ENCODE results near the gene PDE4DIP. TPM values are rescaled to one million over a fixed set of nuclear protein-coding genes. Genes with fewer than 3 reads are reported as not detected.
"Not testable (repeated sequence)": the region's sequence is repeated elsewhere in the genome, so short reads cannot be mapped to it uniquely, and the experiment has no call there.

PDE4DIP gene
- total RNA-seq, 3 donors from 2014 or later: 8.5 to 13.7 (median 12.5) TPM

DNA sequence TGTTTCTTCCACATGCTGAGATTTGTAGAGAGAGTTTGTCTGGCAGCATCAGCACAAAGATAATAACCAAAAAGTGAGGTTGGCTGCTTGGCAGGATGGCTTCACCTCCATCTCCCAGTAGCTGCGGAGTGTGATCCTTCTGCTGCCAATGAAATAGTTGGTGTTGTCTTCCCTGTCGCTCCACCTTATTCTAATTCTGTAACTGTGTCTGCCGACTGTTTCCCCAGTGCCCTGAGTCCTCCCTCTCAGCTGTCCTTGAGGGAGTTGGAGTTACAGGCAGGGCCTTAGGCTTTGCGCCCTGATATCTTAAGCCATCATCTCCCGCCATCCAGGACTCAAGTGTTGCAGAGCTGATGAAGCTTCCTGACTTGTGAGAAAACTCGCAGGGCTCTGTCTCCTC is 153.2 kb downstream of the PDE4DIP start:
- H3K4me3 Mint-ChIP-seq; H3K9me3 Mint-ChIP-seq; ATAC-seq; H3K36me3 Mint-ChIP-seq (ENCODE audit: insufficient read depth); H3K27me3 Mint-ChIP-seq (ENCODE audit: low read depth); DNase-seq; H3K4me1 Mint-ChIP-seq (ENCODE audit: low read depth): not testable (repeated sequence)

DNA sequence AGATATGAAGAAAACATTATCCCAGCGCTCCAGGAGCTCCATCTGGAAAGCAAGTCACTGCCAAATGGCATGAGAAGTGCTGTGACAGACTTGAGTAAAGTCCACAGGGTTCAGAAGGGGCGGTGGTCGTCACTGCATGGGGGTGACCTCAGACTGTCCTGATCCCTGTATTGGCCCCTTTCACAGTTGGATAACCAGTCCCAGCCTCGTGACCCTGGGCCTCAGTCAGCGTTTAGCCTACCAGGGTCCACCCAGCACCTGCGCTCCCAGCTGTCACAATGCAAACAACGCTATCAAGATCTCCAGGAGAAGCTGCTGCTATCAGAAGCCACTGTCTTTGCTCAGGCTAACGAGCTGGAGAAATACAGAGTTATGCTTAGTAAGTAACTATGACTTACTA is 158.4 kb downstream of the PDE4DIP start:
- H3K27me3 Mint-ChIP-seq (ENCODE audit: low read depth); ATAC-seq: not testable (repeated sequence)

GRCh38 chr1:149008326-149008725 is 164.1 kb downstream of the PDE4DIP start:
- not testable (repeated sequence) for H3K4me1 Mint-ChIP-seq (ENCODE audit: low read depth); H3K4me3 Mint-ChIP-seq; ATAC-seq; H3K9me3 Mint-ChIP-seq; H3K27me3 Mint-ChIP-seq (ENCODE audit: low read depth); DNase-seq; H3K36me3 Mint-ChIP-seq (ENCODE audit: insufficient read depth)

More for the DNA sequence above, 158.4 kb downstream of the PDE4DIP start:
- not testable (repeated sequence) for H3K36me3 Mint-ChIP-seq (ENCODE audit: insufficient read depth); H3K4me3 Mint-ChIP-seq; H3K9me3 Mint-ChIP-seq; DNase-seq; H3K4me1 Mint-ChIP-seq (ENCODE audit: low read depth)

GRCh38 chr1:149008769-149009168 is 164.5 kb downstream of the PDE4DIP start:
- not testable (repeated sequence) for H3K27me3 Mint-ChIP-seq (ENCODE audit: low read depth); DNase-seq; H3K4me3 Mint-ChIP-seq; H3K36me3 Mint-ChIP-seq (ENCODE audit: insufficient read depth); ATAC-seq; H3K4me1 Mint-ChIP-seq (ENCODE audit: low read depth); H3K9me3 Mint-ChIP-seq

GRCh38 chr1:149009761-149010160 is 165.5 kb downstream of the PDE4DIP start:
- not testable (repeated sequence) for H3K27me3 Mint-ChIP-seq (ENCODE audit: low read depth); H3K9me3 Mint-ChIP-seq; DNase-seq; H3K36me3 Mint-ChIP-seq (ENCODE audit: insufficient read depth); H3K4me1 Mint-ChIP-seq (ENCODE audit: low read depth); H3K4me3 Mint-ChIP-seq; ATAC-seq

DNA sequence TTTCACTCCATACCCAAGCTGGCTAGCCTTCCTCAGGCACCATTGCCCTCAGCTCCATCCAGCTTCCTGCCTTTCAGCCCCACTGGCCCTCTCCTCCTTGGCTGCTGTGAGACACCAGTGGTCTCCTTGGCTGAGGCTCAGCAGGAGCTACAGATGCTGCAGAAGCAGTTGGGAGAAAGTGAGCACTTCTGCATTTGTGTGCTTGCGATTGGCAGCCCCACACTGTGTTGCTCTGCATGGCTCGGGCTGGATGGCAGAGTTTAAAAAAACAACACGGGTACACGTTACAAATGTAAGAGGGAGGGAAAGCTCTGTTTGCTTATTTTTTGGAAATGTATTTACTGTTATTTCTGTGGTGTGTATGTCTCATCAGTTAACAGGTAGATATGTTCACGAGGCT is 168.4 kb downstream of the PDE4DIP start:
- H3K9me3 Mint-ChIP-seq; H3K4me1 Mint-ChIP-seq (ENCODE audit: low read depth); ATAC-seq; DNase-seq; H3K27me3 Mint-ChIP-seq (ENCODE audit: low read depth); H3K36me3 Mint-ChIP-seq (ENCODE audit: insufficient read depth); H3K4me3 Mint-ChIP-seq: not testable (repeated sequence)

GRCh38 chr1:149013513-149013912 is 169.3 kb downstream of the PDE4DIP start:
- H3K27me3 Mint-ChIP-seq (ENCODE audit: low read depth); DNase-seq; H3K9me3 Mint-ChIP-seq; H3K36me3 Mint-ChIP-seq (ENCODE audit: insufficient read depth); H3K4me3 Mint-ChIP-seq; ATAC-seq; H3K4me1 Mint-ChIP-seq (ENCODE audit: low read depth): not testable (repeated sequence)

DNA sequence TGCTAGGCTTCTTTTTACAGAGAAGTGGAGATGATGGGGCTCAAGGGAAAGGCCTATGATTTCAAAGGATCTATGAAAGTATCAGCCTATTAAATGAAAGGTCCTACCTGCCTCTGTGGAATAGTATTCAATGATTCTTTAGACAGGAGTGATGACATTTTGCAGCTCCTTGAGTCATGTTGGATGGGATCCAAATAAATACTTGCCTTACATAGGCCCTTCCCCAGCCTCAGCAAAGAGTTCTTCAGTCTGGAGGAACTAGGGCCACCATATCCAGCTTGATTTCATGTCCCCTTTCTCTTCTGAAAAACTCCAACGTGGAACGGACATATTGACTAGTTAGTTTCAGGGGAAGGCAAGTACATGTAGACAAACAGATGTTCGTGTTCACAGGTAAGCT is 171.3 kb downstream of the PDE4DIP start:
- H3K4me1 Mint-ChIP-seq (ENCODE audit: low read depth); H3K4me3 Mint-ChIP-seq; DNase-seq; ATAC-seq; H3K36me3 Mint-ChIP-seq (ENCODE audit: insufficient read depth); H3K9me3 Mint-ChIP-seq; H3K27me3 Mint-ChIP-seq (ENCODE audit: low read depth): not testable (repeated sequence)

- H3K4me1 Mint-ChIP-seq (ENCODE audit: low read depth): not testable (repeated sequence)
These were observed 172.4 kb downstream of the PDE4DIP start for GRCh38 chr1:149016626-149017025.

GRCh38 chr1:149018577-149018976 is 174.3 kb downstream of the PDE4DIP start:
- H3K36me3 Mint-ChIP-seq (ENCODE audit: insufficient read depth); ATAC-seq; DNase-seq; H3K9me3 Mint-ChIP-seq; H3K27me3 Mint-ChIP-seq (ENCODE audit: low read depth); H3K4me3 Mint-ChIP-seq; H3K4me1 Mint-ChIP-seq (ENCODE audit: low read depth): not testable (repeated sequence)

More at GRCh38 chr1:149016626-149017025, 172.4 kb downstream of the PDE4DIP start:
- not testable (repeated sequence) for H3K27me3 Mint-ChIP-seq (ENCODE audit: low read depth); ATAC-seq; H3K36me3 Mint-ChIP-seq (ENCODE audit: insufficient read depth); H3K9me3 Mint-ChIP-seq; DNase-seq; H3K4me3 Mint-ChIP-seq

- not testable (repeated sequence) for H3K27me3 Mint-ChIP-seq (ENCODE audit: low read depth); H3K4me1 Mint-ChIP-seq (ENCODE audit: low read depth); H3K9me3 Mint-ChIP-seq; ATAC-seq; H3K36me3 Mint-ChIP-seq (ENCODE audit: insufficient read depth); DNase-seq; H3K4me3 Mint-ChIP-seq
These were observed 180.1 kb downstream of the PDE4DIP start for GRCh38 chr1:149024327-149024726.

DNA sequence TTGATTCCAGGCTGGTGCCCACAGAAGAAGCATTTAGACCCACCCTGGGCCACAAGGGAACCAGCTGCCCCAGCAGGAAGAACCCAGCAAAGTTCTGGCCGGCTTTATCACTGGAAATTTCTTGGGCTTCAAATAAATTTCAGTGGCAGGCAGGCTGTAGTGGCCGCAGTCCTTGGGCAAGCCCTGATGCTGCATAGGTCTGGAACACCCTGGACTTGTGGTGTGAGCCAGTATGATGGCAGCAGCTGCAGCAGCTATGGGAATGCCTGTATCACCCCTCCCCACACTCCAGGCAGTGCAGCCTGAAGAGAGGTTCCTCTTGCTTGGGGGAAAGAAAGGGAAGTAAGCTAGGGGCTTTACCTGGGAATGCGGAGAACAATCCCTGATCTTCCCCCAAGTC is 189.7 kb downstream of the PDE4DIP start:
- not testable (repeated sequence) for H3K4me3 Mint-ChIP-seq; DNase-seq; H3K36me3 Mint-ChIP-seq (ENCODE audit: insufficient read depth); H3K27me3 Mint-ChIP-seq (ENCODE audit: low read depth); H3K4me1 Mint-ChIP-seq (ENCODE audit: low read depth); ATAC-seq; H3K9me3 Mint-ChIP-seq

DNA sequence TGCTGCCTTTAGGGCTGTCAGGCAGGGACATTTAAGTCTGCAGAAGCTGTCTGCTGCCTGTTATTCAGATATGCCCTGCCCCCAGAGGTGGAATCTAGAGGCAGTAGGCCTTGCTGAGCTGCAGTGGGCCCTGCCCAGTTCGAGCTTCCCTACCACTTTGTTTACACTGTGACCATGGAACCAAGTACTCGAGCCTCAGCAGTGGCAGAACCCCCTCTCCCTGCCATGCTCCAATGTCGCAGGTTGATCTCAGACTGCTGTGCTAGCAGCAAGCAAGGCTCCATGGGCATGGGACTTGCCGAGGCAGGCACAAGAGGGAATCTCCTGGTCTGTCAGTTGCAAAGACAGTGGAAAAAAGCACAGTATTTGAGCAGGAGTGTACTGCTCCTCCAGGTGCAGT is 198.8 kb downstream of the PDE4DIP start:
- ATAC-seq; H3K27me3 Mint-ChIP-seq (ENCODE audit: low read depth); H3K4me1 Mint-ChIP-seq (ENCODE audit: low read depth); H3K9me3 Mint-ChIP-seq; H3K4me3 Mint-ChIP-seq; DNase-seq; H3K36me3 Mint-ChIP-seq (ENCODE audit: insufficient read depth): not testable (repeated sequence)

DNA sequence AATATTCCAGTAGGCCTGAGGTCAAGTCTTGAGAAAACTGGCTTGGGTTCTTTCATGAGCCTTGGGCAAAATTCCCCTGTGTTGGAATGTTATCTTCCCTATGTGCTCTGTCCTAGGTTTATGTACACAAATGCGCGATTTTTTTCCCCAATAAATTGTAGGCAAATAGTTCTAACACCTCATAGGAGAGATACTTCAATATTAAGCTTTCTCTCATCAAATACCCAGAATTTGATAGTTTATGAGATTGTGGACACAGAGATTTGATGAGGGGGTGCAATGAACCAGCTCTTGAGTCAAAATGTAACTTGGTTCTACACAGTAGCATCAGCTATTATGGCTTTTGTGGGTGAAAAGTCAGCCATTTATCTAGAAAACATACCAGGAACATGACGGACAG is 220.4 kb downstream of the PDE4DIP start:
- DNase-seq; H3K4me1 Mint-ChIP-seq (ENCODE audit: low read depth); H3K4me3 Mint-ChIP-seq; ATAC-seq; H3K27me3 Mint-ChIP-seq (ENCODE audit: low read depth); H3K36me3 Mint-ChIP-seq (ENCODE audit: insufficient read depth); H3K9me3 Mint-ChIP-seq: not testable (repeated sequence)

DNA sequence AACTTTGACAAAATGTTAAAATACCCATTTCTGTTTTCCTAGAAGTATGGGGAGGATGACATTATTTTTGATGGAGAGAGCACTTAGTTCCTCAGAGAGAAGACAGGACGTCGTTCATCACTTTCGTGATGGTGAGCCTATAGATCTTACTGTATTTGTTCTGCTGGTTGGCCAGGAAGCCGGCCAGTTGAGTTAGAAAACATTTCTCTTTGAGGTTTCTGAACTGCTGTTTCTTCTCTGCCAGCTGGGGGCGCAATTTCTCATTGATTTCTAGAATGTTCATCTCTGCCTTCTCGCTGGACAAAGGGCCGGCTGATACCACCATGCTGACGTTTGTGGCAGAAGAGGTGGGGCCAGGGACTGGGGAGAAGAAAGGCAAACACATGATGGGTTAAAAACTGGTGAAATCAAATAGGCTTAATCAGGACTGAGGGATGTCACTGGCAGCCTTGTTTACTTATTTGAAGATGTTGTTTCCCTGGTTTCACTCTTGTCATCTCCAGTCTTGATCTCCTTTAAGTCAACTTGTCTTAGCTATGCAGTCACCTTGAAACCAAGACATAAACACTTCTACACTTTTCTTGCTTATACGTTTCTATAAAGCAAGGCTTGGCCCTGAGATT is 231.4 kb downstream of the PDE4DIP start:
- H3K9me3 Mint-ChIP-seq; H3K4me3 Mint-ChIP-seq; H3K4me1 Mint-ChIP-seq (ENCODE audit: low read depth); H3K36me3 Mint-ChIP-seq (ENCODE audit: insufficient read depth); DNase-seq; ATAC-seq; H3K27me3 Mint-ChIP-seq (ENCODE audit: low read depth): not testable (repeated sequence)
